Stimulated activated CD4-positive, alpha-beta T cell treated with anti-CD3 and anti-CD28 coated beads, Interleukin-4, amount 100 ng/mL, for 4 hours (primary cell): ENCODE results near the gene RNF121.

ENCODE experiments used
- DNase-seq, 2 experiments: peaks; one replicate each; pipeline ENCODE4 v3.0.0-alpha.2; 2020

Gene RNF121

GRCh38 chr11:72007089-72007476 is 78.2 kb downstream of the RNF121 start:
- no peak for DNase-seq

- DNase-seq: no peak
These were observed 78.7 kb downstream of the RNF121 start for GRCh38 chr11:72007587-72007986.

GRCh38 chr11:72008728-72009127 is 79.9 kb downstream of the RNF121 start:
- DNase-seq: no peak

GRCh38 chr11:72009156-72009555 is 80.3 kb downstream of the RNF121 start:
- DNase-seq: no peak

- DNase-seq: no peak
These were observed 81.8 kb downstream of the RNF121 start for GRCh38 chr11:72010529-72011233.

- DNase-seq: no peak
These were observed 83.3 kb downstream of the RNF121 start for GRCh38 chr11:72012091-72012630.

GRCh38 chr11:72012897-72013721 is 84.3 kb downstream of the RNF121 start:
- DNase-seq: no peak

- DNase-seq: no peak
These were observed 85.2 kb downstream of the RNF121 start for GRCh38 chr11:72013765-72014711.

- DNase-seq: no peak
These were observed 86.0 kb downstream of the RNF121 start for GRCh38 chr11:72014761-72015320.

- DNase-seq: no peak
These were observed 86.7 kb downstream of the RNF121 start for GRCh38 chr11:72015511-72016061.

- no peak for DNase-seq
These were observed 89.3 kb downstream of the RNF121 start for GRCh38 chr11:72018171-72018570.

GRCh38 chr11:72023335-72023734 is 94.5 kb downstream of the RNF121 start:
- no peak for DNase-seq

GRCh38 chr11:72024069-72024754 is 95.4 kb downstream of the RNF121 start:
- DNase-seq: no peak

GRCh38 chr11:72026090-72026489 is 97.2 kb downstream of the RNF121 start:
- no peak for DNase-seq

- DNase-seq: no peak
These were observed 101.7 kb downstream of the RNF121 start for GRCh38 chr11:72030472-72031045.

GRCh38 chr11:72036687-72037086 is 107.8 kb downstream of the RNF121 start:
- DNase-seq: no peak

GRCh38 chr11:72037554-72038311 is 108.9 kb downstream of the RNF121 start:
- no peak for DNase-seq

- DNase-seq: no peak
These were observed 109.6 kb downstream of the RNF121 start for GRCh38 chr11:72038491-72038890.

- DNase-seq: no peak
These were observed 110.4 kb downstream of the RNF121 start for GRCh38 chr11:72039031-72039855.
